Osteoblast (primary cell): ENCODE results near the gene DDC. TPM values are rescaled to one million over a fixed set of nuclear protein-coding genes. Genes with fewer than 3 reads are reported as not detected.

ENCODE experiments used
- DNase-seq: peaks from one replicate; pipeline ENCODE4 v3.0.0; 2011; ENCODE audit warnings: low spot score, mixed read lengths; ENCODE audit not compliant: insufficient read length; ENCODE audit errors: missing footprints
- H2AFZ ChIP-seq: 2 replicates; pipeline ENCODE4 v1.6.0; 2011; ENCODE audit warnings: mild to moderate bottlenecking, low read length
- H3K27ac ChIP-seq: 2 replicates; pipeline ENCODE4 v1.5.1; 2011; ENCODE audit warnings: mild to moderate bottlenecking, low read depth, low read length, moderate library complexity
- H3K27me3 ChIP-seq: 2 replicates; pipeline ENCODE4 v1.6.0; 2012; ENCODE audit warnings: mild to moderate bottlenecking, control low read depth, inconsistent platforms, low read length, moderate library complexity; ENCODE audit not compliant: insufficient read depth
- H3K36me3 ChIP-seq: 2 replicates; pipeline ENCODE4 v1.5.1; 2011; ENCODE audit warnings: mild to moderate bottlenecking, low read length, control low read depth, moderate library complexity; ENCODE audit not compliant: insufficient read depth
- H3K4me1 ChIP-seq: 2 replicates; pipeline ENCODE4 v1.5.1; 2011; ENCODE audit warnings: mild to moderate bottlenecking, low read length, control low read depth, moderate library complexity; ENCODE audit not compliant: insufficient read depth
- H3K4me2 ChIP-seq: 2 replicates; pipeline ENCODE4 v1.6.0; 2011; ENCODE audit warnings: mild to moderate bottlenecking, low read length; ENCODE audit not compliant: insufficient read depth
- H3K4me3 ChIP-seq: fragments of 200-600 bp; sonication (generic); 3 replicates; pipeline ENCODE4 v1.5.1; 2012; ENCODE audit warnings: mild to moderate bottlenecking, low read length, inconsistent platforms; ENCODE audit not compliant: insufficient read depth
- H3K79me2 ChIP-seq: 2 replicates; pipeline ENCODE4 v1.6.0; 2012; ENCODE audit warnings: mild to moderate bottlenecking, low read length, control low read depth, inconsistent platforms; ENCODE audit not compliant: insufficient read depth
- H3K9me3 ChIP-seq: 2 replicates; pipeline ENCODE4 v1.5.1; 2011; ENCODE audit warnings: low read depth, low read length, control low read depth
- H4K20me1 ChIP-seq: 2 replicates; pipeline ENCODE4 v1.6.0; 2012; ENCODE audit warnings: mild to moderate bottlenecking, low read length, control low read depth; ENCODE audit not compliant: insufficient read depth
- CTCF ChIP-seq: IDR thresholded peaks from 2 replicates; pipeline ENCODE4 v1.5.1; 2011; ENCODE audit warnings: mild to moderate bottlenecking, low read depth, low read length, moderate library complexity; ENCODE audit errors: extremely low read depth
- total RNA-seq: library from RNA; depleted of rRNA; stranded (reverse); fragments of >200 nt; gene quantifications from 2 replicates; pipeline ENCODE4 v1.2.3, GENCODE V29; 2012

DDC gene
- total RNA-seq, 1 donor, result not detected

GRCh38 chr7:50471970-50472369 lies 93.2 kb downstream of the DDC start:
- Histone ChIP-seq H3K27ac (no peak overlapping the region), H3K27me3 (peaks cover 5% of the 10 kb centered on the region), H3K36me3 (no peaks in the 10 kb centered on the region), H2AFZ (no peak overlapping the region), H3K4me3 (no peak overlapping the region), H3K4me2 (no peak overlapping the region), H3K4me1 (peaks cover 7% of the 10 kb centered on the region), H4K20me1 (no peaks in the 10 kb centered on the region), H3K79me2 (no peaks in the 10 kb centered on the region), H3K9me3 (no peaks in the 10 kb centered on the region)
- DNase-seq, result no peak
- TF ChIP-seq CTCF, result no peak

- Histone ChIP-seq H3K4me1 (peaks cover 7% of the 10 kb centered on the region), H3K36me3 (no peaks in the 10 kb centered on the region), H3K27me3 (peaks cover 13% of the 10 kb centered on the region), H4K20me1 (no peaks in the 10 kb centered on the region), H3K4me2 (no peak overlapping the region), H2AFZ (no peak overlapping the region), H3K79me2 (no peaks in the 10 kb centered on the region), H3K4me3 (no peak overlapping the region), H3K27ac (no peak overlapping the region), H3K9me3 (no peaks in the 10 kb centered on the region)
- no peak for DNase-seq
- TF ChIP-seq CTCF, result no peak
Observed at GRCh38 chr7:50470250-50471163, 94.7 kb downstream of the DDC start.

GRCh38 chr7:50469181-50469580 lies 96.0 kb downstream of the DDC start:
- DNase-seq, result no peak
- no peak overlapping the region for H2AFZ ChIP-seq

More at GRCh38 chr7:50469181-50469580, 96.0 kb downstream of the DDC start:
- Histone ChIP-seq H3K36me3 (no peaks in the 10 kb centered on the region), H3K79me2 (no peaks in the 10 kb centered on the region), H3K27me3 (peaks cover 21% of the 10 kb centered on the region), H3K4me2 (no peak overlapping the region), H3K9me3 (no peaks in the 10 kb centered on the region), H4K20me1 (no peaks in the 10 kb centered on the region), H3K4me3 (no peak overlapping the region), H3K4me1 (peaks cover 7% of the 10 kb centered on the region), H3K27ac (no peak overlapping the region)
- TF ChIP-seq CTCF, result no peak
